ENCODE measurements around the gene GLIS1.

GRCh38 chr1:53722025-53722424 is 16.9 kb downstream of the GLIS1 start:
- no peak for TF ChIP-seq EZH2 (IDR thresholded peaks at IDR 0.05; ENCODE audit: insufficient read depth, low read length)
- TF ChIP-seq, protein P1, sequence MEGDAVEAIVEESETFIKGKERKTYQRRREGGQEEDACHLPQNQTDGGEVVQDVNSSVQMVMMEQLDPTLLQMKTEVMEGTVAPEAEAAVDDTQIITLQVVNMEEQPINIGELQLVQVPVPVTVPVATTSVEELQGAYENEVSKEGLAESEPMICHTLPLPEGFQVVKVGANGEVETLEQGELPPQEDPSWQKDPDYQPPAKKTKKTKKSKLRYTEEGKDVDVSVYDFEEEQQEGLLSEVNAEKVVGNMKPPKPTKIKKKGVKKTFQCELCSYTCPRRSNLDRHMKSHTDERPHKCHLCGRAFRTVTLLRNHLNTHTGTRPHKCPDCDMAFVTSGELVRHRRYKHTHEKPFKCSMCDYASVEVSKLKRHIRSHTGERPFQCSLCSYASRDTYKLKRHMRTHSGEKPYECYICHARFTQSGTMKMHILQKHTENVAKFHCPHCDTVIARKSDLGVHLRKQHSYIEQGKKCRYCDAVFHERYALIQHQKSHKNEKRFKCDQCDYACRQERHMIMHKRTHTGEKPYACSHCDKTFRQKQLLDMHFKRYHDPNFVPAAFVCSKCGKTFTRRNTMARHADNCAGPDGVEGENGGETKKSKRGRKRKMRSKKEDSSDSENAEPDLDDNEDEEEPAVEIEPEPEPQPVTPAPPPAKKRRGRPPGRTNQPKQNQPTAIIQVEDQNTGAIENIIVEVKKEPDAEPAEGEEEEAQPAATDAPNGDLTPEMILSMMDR (IDR thresholded peaks at IDR 0.05; ENCODE audit: insufficient read depth, low read depth, low read length): no peak
